GM13977 (cell line): ENCODE data around the gene CDC42SE2.
"Not testable (repeated sequence)": the region's sequence is repeated elsewhere in the genome, so short reads cannot be mapped to it uniquely, and the experiment has no call there.

Experiments used
- DNase-seq: peaks from one replicate; pipeline ENCODE4 v3.0.0; 2012; ENCODE audit warnings: low spot score
- CTCF ChIP-seq: IDR thresholded peaks from 2 replicates; pipeline ENCODE4 v1.5.1; 2012; ENCODE audit warnings: mild to moderate bottlenecking, control low read depth; ENCODE audit not compliant: insufficient read depth; ENCODE audit errors: extremely low read depth, missing control alignments
- in situ Hi-C: fragments of 300-500 bp; cut with MboI; formaldehyde crosslinking; loops from one replicate; pipeline ENCODE4 v1.12.0; 2022; ENCODE audit warnings: low sequenced_read_pairs, low pct_unique_long_range_greater_than_20kb, mixed read lengths, inconsistent platforms; ENCODE audit not compliant: unreplicated experiment

CDC42SE2 gene

GRCh38 chr5:131246504-131246903 is 17.3 kb upstream of the CDC42SE2 start:
- DNase-seq, result no peak
- no peak for TF ChIP-seq CTCF

GRCh38 chr5:131250751-131251475 is 12.9 kb upstream of the CDC42SE2 start:
- no peak for TF ChIP-seq CTCF
- no peak for DNase-seq
- in situ Hi-C loops, result loop anchor here (10.0 kb wide), 1 partner anchor 86 kb away; the partner anchor contains the start of gene HINT1

More at GRCh38 chr5:131246504-131246903, 17.3 kb upstream of the CDC42SE2 start:
- in situ Hi-C loops, result no loop called here

GRCh38 chr5:131252824-131253171 is 11.1 kb upstream of the CDC42SE2 start:
- DNase-seq, result peak; percentile 54
- in situ Hi-C loops, result loop anchor here (10.0 kb wide), 1 partner anchor 88 kb away; the partner anchor contains the start of gene HINT1
- TF ChIP-seq CTCF, result no peak

GRCh38 chr5:131254025-131254424 is 9.8 kb upstream of the CDC42SE2 start:
- not testable (repeated sequence) for DNase-seq
- in situ Hi-C loops, result loop anchor here (10.0 kb wide), 1 partner anchor 89 kb away; the partner anchor contains the start of gene HINT1

GRCh38 chr5:131254741-131255140 is 9.1 kb upstream of the CDC42SE2 start:
- DNase-seq, result no peak
- no peak for TF ChIP-seq CTCF
- in situ Hi-C loops, result loop anchor here (10.0 kb wide), 1 partner anchor 90 kb away; the partner anchor contains the start of gene HINT1

GRCh38 chr5:131256507-131256823 is 7.4 kb upstream of the CDC42SE2 start:
- DNase-seq, result no peak
- TF ChIP-seq CTCF, result no peak
- in situ Hi-C loops, result loop anchor here (10.0 kb wide), 1 partner anchor 92 kb away; the partner anchor contains the start of gene HINT1

GRCh38 chr5:131258733-131259132 is 5.1 kb upstream of the CDC42SE2 start:
- DNase-seq, result no peak
- in situ Hi-C loops, result loop anchor here (10.0 kb wide), 1 partner anchor 94 kb away; the partner anchor contains the start of gene HINT1
- no peak for TF ChIP-seq CTCF
